HepG2 (cell line): ENCODE measurements around the gene ASB4. TPM values are rescaled to one million over a fixed set of nuclear protein-coding genes. Genes with fewer than 3 reads are reported as not detected.

ENCODE experiments used
- ATAC-seq: fragments of 200-7000 bp; cut with Tn5 transposase; 3 replicates; pipeline ENCODE4 v1.9.1; 2020; ENCODE audit warnings: mild to moderate bottlenecking, moderate library complexity
- BruUV-seq: library from RNA; stranded (reverse); fragments of 400-500 nt; replicated peaks from 2 replicates; lab custom pipeline; 2021; lab: Mats Ljungman, UMichigan
- CTCF ChIA-PET: fragments of 300-600 bp; formaldehyde crosslinking; extraction: SDS; loops from one replicate; lab custom pipeline; 2021; ENCODE audit warnings: low total read pairs, inconsistent platforms, low intra/inter-chr PET ratio; lab: Yijun Ruan, JAX
- POLR2A ChIA-PET: fragments of 350-600 bp; sonication (Branson Sonifier 250); formaldehyde crosslinking; loops from one replicate; lab custom pipeline; 2020; ENCODE audit warnings: antibody characterized with exemption, inconsistent platforms; lab: Yijun Ruan, JAX
- DNase-seq: peaks from one replicate; pipeline ENCODE4 v3.0.0-alpha.2; 2015; ENCODE audit warnings: low spot score
- FAIRE-seq: peaks from 3 replicates; lab custom pipeline; 2011; peaks lifted over from hg19 to GRCh38; lab: Jason Lieb, UNC
- H2AFZ ChIP-seq: one replicate; pipeline ENCODE4 v1.6.1; 2011; ENCODE audit warnings: low read length, inconsistent platforms
- H3K27ac ChIP-seq: fragments of 300-600 bp; 3 replicates; pipeline ENCODE4 v1.8.0; 2011; ENCODE audit warnings: mixed run types, mild to moderate bottlenecking, mixed read lengths, low read length, inconsistent platforms; ENCODE audit not compliant: insufficient read depth; ENCODE audit errors: extremely low read length
- H3K27me3 ChIP-seq, 2 experiments: fragments of 200-600 bp in 1 of 2; 2 replicates in 1 of 2; 3 replicates in 1 of 2; pipeline versions ENCODE4 v1.6.0 to v1.8.0; 2011; ENCODE audit warnings: low read length in 2 of 2, mild to moderate bottlenecking in 2 of 2, moderate library complexity in 2 of 2, inconsistent platforms in 1 of 2; ENCODE audit not compliant: insufficient read depth in 2 of 2, control insufficient read depth in 1 of 2
- H3K36me3 ChIP-seq, 2 experiments: fragments of 200-600 bp in 1 of 2; replicated peaks in 1 of 2; 2 replicates in 1 of 2; 3 replicates in 1 of 2; pipeline versions ENCODE4 v1.5.1 to v1.8.0; 2011; ENCODE audit warnings: low read length in 2 of 2, inconsistent platforms in 1 of 2; ENCODE audit not compliant: insufficient read depth in 2 of 2, control insufficient read depth in 1 of 2
- H3K4me1 ChIP-seq: 2 replicates; pipeline ENCODE4 v1.5.1; 2012; ENCODE audit warnings: low read length, inconsistent platforms; ENCODE audit not compliant: insufficient read depth
- H3K4me2 ChIP-seq: 2 replicates; pipeline ENCODE4 v1.6.0; 2011; ENCODE audit warnings: low read depth, low read length, inconsistent platforms
- H3K4me3 ChIP-seq, 3 experiments: fragments of 200-600 bp in 1 of 3; sonication (generic), shearing (Covaris generic) in 1 of 3; replicated peaks in 1 of 3; 2 replicates each; pipeline ENCODE4 v1.5.1; 2011 to 2016; ENCODE audit warnings: low read length in 3 of 3, inconsistent platforms in 2 of 3, low read depth in 2 of 3, mild to moderate bottlenecking in 2 of 3, control low read depth in 1 of 3, mixed read lengths in 1 of 3; ENCODE audit not compliant: insufficient read depth in 1 of 3
- H3K79me2 ChIP-seq: one replicate; pipeline ENCODE4 v1.6.1; 2011; ENCODE audit warnings: low read length, inconsistent platforms; ENCODE audit not compliant: insufficient read depth
- H3K9ac ChIP-seq: 2 replicates; pipeline ENCODE4 v1.6.0; 2011; ENCODE audit warnings: mild to moderate bottlenecking, low read depth, low read length, inconsistent platforms; ENCODE audit not compliant: insufficient read depth
- H3K9me3 ChIP-seq: 2 replicates; pipeline ENCODE4 v1.5.1; 2012; ENCODE audit warnings: mild to moderate bottlenecking, low read length
- H4K20me1 ChIP-seq: 2 replicates; pipeline ENCODE4 v1.6.0; 2011; ENCODE audit warnings: inconsistent platforms, mild to moderate bottlenecking, low read length, moderate library complexity; ENCODE audit not compliant: insufficient read depth
- DNMT1 ChIP-seq: sonication (generic); formaldehyde crosslinking; IDR thresholded peaks from 2 replicates; pipeline ENCODE4 v1.5.1; 2020; ENCODE audit warnings: mild to moderate bottlenecking, missing genetic modification reagents
- MYC ChIP-seq: sonication (generic); formaldehyde crosslinking; IDR thresholded peaks from 2 replicates; pipeline ENCODE4 v1.9.0; 2021; ENCODE audit warnings: missing genetic modification reagents, borderline replicate concordance
- RFX3 ChIP-seq: IDR thresholded peaks from 2 replicates; pipeline ENCODE4 v1.6.1; 2016; ENCODE audit warnings: missing biosample characterization, missing genetic modification reagents
- RFX5 ChIP-seq: IDR thresholded peaks from 2 replicates; pipeline ENCODE4 v1.6.1; 2011; ENCODE audit warnings: low read depth, low read length, improper control_type of control experiment
- RFXAP ChIP-seq: sonication (generic); formaldehyde crosslinking; IDR thresholded peaks from 2 replicates; pipeline ENCODE4 v1.4.0; 2020; ENCODE audit warnings: missing genetic modification reagents, borderline replicate concordance
- SP4 ChIP-seq: sonication (generic); formaldehyde crosslinking; IDR thresholded peaks from 2 replicates; pipeline ENCODE4 v1.8.1; 2023; ENCODE audit warnings: mild to moderate bottlenecking, missing genetic modification reagents
- ZNF143 ChIP-seq: sonication (generic); formaldehyde crosslinking; IDR thresholded peaks from 2 replicates; pipeline ENCODE4 v1.4.0; 2020; ENCODE audit warnings: missing genetic modification reagents
- WGBS: methylation state at CpG from one replicate; pipeline ENCODE4 v1.1.6; 2017; ENCODE audit warnings: low lambda C conversion rate; 5-methylcytosine and 5-hydroxymethylcytosine counted together
- in situ Hi-C: cut with HindIII; loops from 2 replicates; pipeline ENCODE4 v1.10.0; 2017; ENCODE audit warnings: low pct_unique_long_range_greater_than_20kb; ENCODE audit not compliant: extremely low pct_ligation_motif_present
- intact Hi-C: fragments of 100-400 bp; cut with micrococcal nuclease; formaldehyde crosslinking; loops from one replicate; pipeline ENCODE4 v1.10.0; 2022; ENCODE audit not compliant: unreplicated experiment
- polyA plus RNA-seq, 8 experiments: library from polyadenylated mRNA; depleted of rRNA in 3 of 8; stranded (reverse) in 7 of 8; unstranded in 1 of 8; fragments of >200 nt; fragmentation: Illumina TruSeq in 4 of 8; extraction: Trizol in 4 of 8; gene quantifications; 2 replicates each; pipeline versions ENCODE4 v1.2.1 to v1.2.3, GENCODE V29; 2011 to 2016; ENCODE audit warnings: low read depth in 4 of 8, missing spikeins in 1 of 8, mixed read lengths in 1 of 8; ENCODE audit not compliant: insufficient read depth in 1 of 8
- total RNA-seq, 5 experiments: library from RNA; depleted of rRNA; stranded (reverse); fragments of >200 nt; fragmentation: Illumina TruSeq; extraction: Trizol; gene quantifications; 2 replicates each; pipeline ENCODE4 v1.2.3, GENCODE V29; 2016; ENCODE audit warnings: low read depth in 1 of 5
- TF ChIP-seq, protein P1 (sequence below): sonication (generic); formaldehyde crosslinking; IDR thresholded peaks from 2 replicates; pipeline ENCODE4 v1.4.0; 2020; ENCODE audit warnings: low read depth, missing genetic modification reagents

Gene ASB4
- total and polyA plus RNA-seq, 2 of the 13 experiments (the other 11 are each of a cell fraction or from before 2014, with no cell fraction given), result 1.1 to 4.0 TPM

DNA sequence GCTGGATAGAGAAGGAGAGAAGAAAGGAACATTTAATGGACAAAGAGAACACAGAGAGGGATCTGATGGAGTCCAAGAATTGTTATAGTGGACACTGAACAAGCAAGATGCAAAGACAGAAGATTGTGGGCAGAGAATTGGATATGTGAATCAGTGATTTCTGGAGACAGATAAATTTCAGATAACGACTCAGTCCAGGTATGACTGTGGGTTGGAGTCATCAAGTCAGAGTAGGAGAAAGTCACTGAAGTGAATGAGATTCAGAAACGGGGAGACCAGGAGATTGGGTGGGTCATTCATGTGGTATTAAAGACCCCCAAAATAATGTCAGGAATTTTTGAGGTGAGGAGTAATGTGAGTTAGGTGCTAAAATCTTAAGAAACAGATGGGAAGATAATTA is 23.0 kb downstream of the ASB4 start (continued):
- TF ChIP-seq, protein P1, sequence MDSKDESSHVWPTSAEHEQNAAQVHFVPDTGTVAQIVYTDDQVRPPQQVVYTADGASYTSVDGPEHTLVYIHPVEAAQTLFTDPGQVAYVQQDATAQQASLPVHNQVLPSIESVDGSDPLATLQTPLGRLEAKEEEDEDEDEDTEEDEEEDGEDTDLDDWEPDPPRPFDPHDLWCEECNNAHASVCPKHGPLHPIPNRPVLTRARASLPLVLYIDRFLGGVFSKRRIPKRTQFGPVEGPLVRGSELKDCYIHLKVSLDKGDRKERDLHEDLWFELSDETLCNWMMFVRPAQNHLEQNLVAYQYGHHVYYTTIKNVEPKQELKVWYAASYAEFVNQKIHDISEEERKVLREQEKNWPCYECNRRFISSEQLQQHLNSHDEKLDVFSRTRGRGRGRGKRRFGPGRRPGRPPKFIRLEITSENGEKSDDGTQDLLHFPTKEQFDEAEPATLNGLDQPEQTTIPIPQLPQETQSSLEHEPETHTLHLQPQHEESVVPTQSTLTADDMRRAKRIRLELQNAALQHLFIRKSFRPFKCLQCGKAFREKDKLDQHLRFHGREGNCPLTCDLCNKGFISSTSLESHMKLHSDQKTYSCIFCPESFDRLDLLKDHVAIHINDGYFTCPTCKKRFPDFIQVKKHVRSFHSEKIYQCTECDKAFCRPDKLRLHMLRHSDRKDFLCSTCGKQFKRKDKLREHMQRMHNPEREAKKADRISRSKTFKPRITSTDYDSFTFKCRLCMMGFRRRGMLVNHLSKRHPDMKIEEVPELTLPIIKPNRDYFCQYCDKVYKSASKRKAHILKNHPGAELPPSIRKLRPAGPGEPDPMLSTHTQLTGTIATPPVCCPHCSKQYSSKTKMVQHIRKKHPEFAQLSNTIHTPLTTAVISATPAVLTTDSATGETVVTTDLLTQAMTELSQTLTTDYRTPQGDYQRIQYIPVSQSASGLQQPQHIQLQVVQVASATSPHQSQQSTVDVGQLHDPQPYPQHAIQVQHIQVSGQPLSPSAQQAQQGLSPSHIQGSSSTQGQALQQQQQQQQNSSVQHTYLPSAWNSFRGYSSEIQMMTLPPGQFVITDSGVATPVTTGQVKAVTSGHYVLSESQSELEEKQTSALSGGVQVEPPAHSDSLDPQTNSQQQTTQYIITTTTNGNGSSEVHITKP, result no peak
- TF ChIP-seq DNMT1 (no peak), MYC (CRISPR knock-in tag) (no peak), ZNF143 (CRISPR knock-in tag) (no peak)

DNA sequence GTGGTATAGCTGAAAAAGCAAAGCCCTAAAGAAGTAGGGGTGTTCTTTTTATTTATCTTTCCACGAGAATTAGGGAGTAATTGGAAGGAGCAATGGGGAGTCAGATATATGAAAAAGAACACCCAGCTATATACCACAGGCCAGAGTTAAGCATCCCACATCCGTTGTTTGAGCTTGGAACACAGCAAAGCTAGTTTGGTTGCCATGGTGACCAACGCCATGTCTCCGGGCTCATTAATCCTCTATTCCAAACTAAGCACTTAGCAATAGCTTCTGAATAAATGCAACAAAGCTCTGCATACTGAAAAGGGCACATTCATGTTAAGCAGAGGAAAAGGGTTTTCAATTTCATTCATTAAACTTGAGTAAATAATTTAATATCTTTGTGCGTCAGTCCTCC is 23.5 kb downstream of the ASB4 start:
- in situ Hi-C loops, result no loop called here
- ATAC-seq, result no peak
- ChIA-PET CTCF (no interaction called here), POLR2A (no interaction called here)
- H4K20me1 ChIP-seq, result no peaks in the 10 kb centered on the region
- 54% methylated on average over 5 of the region's 5 CpGs for WGBS
- intact Hi-C loops, result no loop called here
- H3K27ac ChIP-seq, result no peak overlapping the region
- no peak overlapping the region for H3K9ac ChIP-seq
- H3K27me3 ChIP-seq, result no peaks in the 10 kb centered on the region
- FAIRE-seq, result no peak
- no peak overlapping the region for H3K4me3 ChIP-seq
- no peaks in the 10 kb centered on the region for H3K9me3 ChIP-seq
- H3K79me2 ChIP-seq, result no peaks in the 10 kb centered on the region
- no peak overlapping the region for H2AFZ ChIP-seq
- H3K4me2 ChIP-seq, result no peak overlapping the region
- peaks cover 5% of the 10 kb centered on the region; the same call in 1 of the 2 replicates for H3K4me1 ChIP-seq
- peak; percentile 25 for DNase-seq
- no peaks in the 10 kb centered on the region for H3K36me3 ChIP-seq
- BruUV-seq, result no TSS peak
- no peak for TF ChIP-seq RFXAP (CRISPR knock-in tag)
- no peak for TF ChIP-seq RFX5
- no peak for TF ChIP-seq SP4 (CRISPR knock-in tag)
- 0 out of 2 replicates have a peak, but pooled peaks have one; percentile 40 for TF ChIP-seq RFX3 (CRISPR knock-in tag)
- TF ChIP-seq, all 625 proteins: peak for 1
